ENCODE measurements around the gene CEP72. TPM values are rescaled to one million over a fixed set of nuclear protein-coding genes. Genes with fewer than 3 reads are reported as not detected.
A peak's percentile ranks its signal among the peaks of the same experiment; 100 is the strongest.

Gene CEP72
- total RNA-seq, 2 donors from 2014 or later: 35.6 to 36.5 TPM

DNA sequence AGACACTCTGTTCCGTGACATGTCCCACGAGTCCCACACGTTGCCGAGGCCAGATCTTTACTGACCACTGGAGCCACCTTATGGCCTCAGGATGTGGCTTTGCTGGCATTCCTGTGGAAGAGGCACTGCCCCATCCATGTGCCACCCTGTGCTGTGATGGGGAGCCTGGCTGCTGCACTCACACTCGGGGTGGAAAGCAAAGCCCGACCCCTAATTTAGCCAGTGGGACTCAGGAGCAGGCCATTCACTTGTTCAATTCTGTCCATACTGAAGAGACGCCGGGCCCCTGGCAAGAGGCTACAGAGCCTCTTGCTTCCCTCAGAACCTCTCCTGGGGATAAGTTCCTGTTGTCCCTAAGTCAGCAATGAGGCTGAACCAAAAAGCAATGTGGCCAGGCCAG, 18.6 kb upstream of the CEP72 start:
- Mint-ChIP-seq H3K27me3 (ENCODE audit: insufficient read depth) (peaks cover 71% of the 10 kb centered on the region), H3K27ac (no peak overlapping the region), H3K4me1 (peaks cover 10% of the 10 kb centered on the region), H3K9me3 (no peaks in the 10 kb centered on the region), H3K36me3 (ENCODE audit: low read depth) (no peaks in the 10 kb centered on the region), H3K4me3 (no peak overlapping the region)
- peaks cover 50% of the 10 kb centered on the region for H3K27me3 ChIP-seq (ENCODE audit: control insufficient read depth, insufficient read depth, low read length, poor library complexity, severe bottlenecking)
- TF ChIP-seq, protein P1, sequence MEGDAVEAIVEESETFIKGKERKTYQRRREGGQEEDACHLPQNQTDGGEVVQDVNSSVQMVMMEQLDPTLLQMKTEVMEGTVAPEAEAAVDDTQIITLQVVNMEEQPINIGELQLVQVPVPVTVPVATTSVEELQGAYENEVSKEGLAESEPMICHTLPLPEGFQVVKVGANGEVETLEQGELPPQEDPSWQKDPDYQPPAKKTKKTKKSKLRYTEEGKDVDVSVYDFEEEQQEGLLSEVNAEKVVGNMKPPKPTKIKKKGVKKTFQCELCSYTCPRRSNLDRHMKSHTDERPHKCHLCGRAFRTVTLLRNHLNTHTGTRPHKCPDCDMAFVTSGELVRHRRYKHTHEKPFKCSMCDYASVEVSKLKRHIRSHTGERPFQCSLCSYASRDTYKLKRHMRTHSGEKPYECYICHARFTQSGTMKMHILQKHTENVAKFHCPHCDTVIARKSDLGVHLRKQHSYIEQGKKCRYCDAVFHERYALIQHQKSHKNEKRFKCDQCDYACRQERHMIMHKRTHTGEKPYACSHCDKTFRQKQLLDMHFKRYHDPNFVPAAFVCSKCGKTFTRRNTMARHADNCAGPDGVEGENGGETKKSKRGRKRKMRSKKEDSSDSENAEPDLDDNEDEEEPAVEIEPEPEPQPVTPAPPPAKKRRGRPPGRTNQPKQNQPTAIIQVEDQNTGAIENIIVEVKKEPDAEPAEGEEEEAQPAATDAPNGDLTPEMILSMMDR (conservative IDR thresholded peaks at IDR 0.05): no peak
- WGBS, 2 experiments (ENCODE audit: insufficient coverage in 1 of 2, insufficient read length in 1 of 2): 83 to 91% methylated on average over 7 to 8 of the region's 8 CpGs
- no peak overlapping the region for H3K9ac ChIP-seq (ENCODE audit: extremely low read depth, low read length, poor library complexity, severe bottlenecking)
- no peaks in the 10 kb centered on the region for H3K36me3 ChIP-seq (ENCODE audit: control insufficient read depth, insufficient read depth, low read length)
- DNase-seq: peak; percentile 20
- no peaks in the 10 kb centered on the region for H3K4me1 ChIP-seq (ENCODE audit: control insufficient read depth, insufficient read depth, low read length)
- no peak overlapping the region for H3K4me3 ChIP-seq (ENCODE audit: low read length)
- H3K9me3 ChIP-seq (ENCODE audit: control insufficient read depth, low read length): no peaks in the 10 kb centered on the region
- H3K27ac ChIP-seq (ENCODE audit: low read depth, low read length): no peak overlapping the region

DNA sequence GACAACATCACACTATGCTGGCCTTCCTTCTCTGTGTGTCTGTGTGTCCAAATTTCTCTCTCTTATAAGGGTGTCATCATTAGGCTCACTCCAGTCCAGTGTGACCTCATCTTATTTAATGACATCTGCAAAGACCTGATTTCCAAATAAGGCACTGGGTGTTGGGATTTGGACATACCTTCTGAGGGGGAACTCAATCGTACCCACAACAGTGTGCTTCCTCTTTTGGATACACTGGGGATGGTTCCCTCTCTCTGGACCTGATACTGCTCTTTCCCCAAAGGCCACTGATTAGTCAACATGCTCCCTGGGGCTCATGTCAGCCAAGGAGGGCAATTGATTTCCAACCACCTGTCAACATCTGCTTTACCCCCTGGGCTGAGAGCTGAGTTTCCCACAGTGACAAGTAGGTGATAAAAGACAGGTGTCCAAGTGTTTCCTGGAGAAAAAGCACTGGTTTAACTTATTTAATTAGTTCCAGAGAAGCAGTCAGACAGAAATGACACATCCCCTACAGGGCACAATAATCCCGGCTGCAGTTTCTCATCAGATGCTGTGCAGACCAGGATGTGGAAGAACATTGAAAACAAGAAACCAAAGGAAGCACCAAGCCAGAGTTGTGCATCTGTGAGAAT, 17.8 kb upstream of the CEP72 start:
- peaks cover 69% of the 10 kb centered on the region for H3K27me3 Mint-ChIP-seq (ENCODE audit: insufficient read depth)
- H3K9me3 Mint-ChIP-seq: no peaks in the 10 kb centered on the region
- Histone ChIP-seq H3K36me3 (ENCODE audit: control insufficient read depth, insufficient read depth, low read length) (no peaks in the 10 kb centered on the region), H3K27me3 (ENCODE audit: control insufficient read depth, insufficient read depth, low read length, poor library complexity, severe bottlenecking) (peaks cover 52% of the 10 kb centered on the region), H3K4me1 (ENCODE audit: control insufficient read depth, insufficient read depth, low read length) (no peaks in the 10 kb centered on the region), H3K9me3 (ENCODE audit: control insufficient read depth, low read length) (no peaks in the 10 kb centered on the region), H3K4me3 (ENCODE audit: low read length) (no peak overlapping the region), H3K9ac (ENCODE audit: extremely low read depth, low read length, poor library complexity, severe bottlenecking) (no peak overlapping the region), H3K27ac (ENCODE audit: low read depth, low read length) (no peak overlapping the region)
- H3K4me1 Mint-ChIP-seq: peaks cover 10% of the 10 kb centered on the region
- TF ChIP-seq, protein P1 (conservative IDR thresholded peaks at IDR 0.05): no peak
- H3K27ac Mint-ChIP-seq: no peak overlapping the region
- H3K4me3 Mint-ChIP-seq: no peak overlapping the region
- WGBS, 2 experiments (ENCODE audit: insufficient coverage in 1 of 2, insufficient read length in 1 of 2): 64 to 88% methylated on average over 2 of the region's 2 CpGs
- H3K36me3 Mint-ChIP-seq (ENCODE audit: low read depth): no peaks in the 10 kb centered on the region
- no peak for DNase-seq

DNA sequence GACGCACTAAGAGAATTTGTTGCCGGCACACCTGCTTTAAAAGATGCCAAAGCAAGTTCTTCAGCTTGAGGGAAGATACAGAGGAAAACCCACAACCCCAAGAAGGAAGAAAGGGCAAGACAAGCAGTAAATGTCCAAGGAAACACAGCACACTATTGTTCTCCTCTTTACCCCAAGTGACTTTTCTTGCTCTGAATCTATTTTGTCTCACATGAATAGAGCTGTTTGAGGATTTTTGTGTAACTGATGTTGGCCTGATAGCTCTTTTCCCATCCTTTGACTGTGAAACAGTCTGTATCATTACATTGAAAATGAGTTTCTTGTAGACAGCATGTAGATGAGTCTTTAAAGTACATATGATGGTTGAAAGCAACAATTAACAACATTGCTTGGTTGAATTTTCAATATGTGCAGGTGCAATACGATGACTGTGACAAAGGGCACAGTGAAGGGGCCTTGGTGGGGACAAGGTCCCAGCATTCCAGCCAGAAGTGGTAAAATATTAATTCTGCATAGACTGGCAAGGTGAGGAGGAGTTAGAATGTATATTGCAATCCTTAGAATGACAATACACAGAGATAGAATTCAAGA, 16.8 kb upstream of the CEP72 start:
- no peaks in the 10 kb centered on the region for H3K4me1 ChIP-seq (ENCODE audit: control insufficient read depth, insufficient read depth, low read length)
- H3K27me3 ChIP-seq (ENCODE audit: control insufficient read depth, insufficient read depth, low read length, poor library complexity, severe bottlenecking): peaks cover 51% of the 10 kb centered on the region
- Mint-ChIP-seq H3K27me3 (ENCODE audit: insufficient read depth) (peaks cover 66% of the 10 kb centered on the region), H3K36me3 (ENCODE audit: low read depth) (no peaks in the 10 kb centered on the region), H3K27ac (no peak overlapping the region), H3K4me1 (peaks cover 10% of the 10 kb centered on the region), H3K9me3 (no peaks in the 10 kb centered on the region), H3K4me3 (no peak overlapping the region)
- H3K27ac ChIP-seq (ENCODE audit: low read depth, low read length): no peak overlapping the region
- TF ChIP-seq, protein P1 (conservative IDR thresholded peaks at IDR 0.05): no peak
- no peak overlapping the region for H3K4me3 ChIP-seq (ENCODE audit: low read length)
- no peak overlapping the region for H3K9ac ChIP-seq (ENCODE audit: extremely low read depth, low read length, poor library complexity, severe bottlenecking)
- no peaks in the 10 kb centered on the region for H3K9me3 ChIP-seq (ENCODE audit: control insufficient read depth, low read length)
- no peaks in the 10 kb centered on the region for H3K36me3 ChIP-seq (ENCODE audit: control insufficient read depth, insufficient read depth, low read length)
- DNase-seq: no peak
- 91 to 100% methylated on average over 3 of the region's 3 CpGs for WGBS, 2 experiments (ENCODE audit: insufficient coverage in 1 of 2, insufficient read length in 1 of 2)

Measured in endodermal cell (in vitro differentiated cells).